H1 (cell line): ENCODE measurements around the gene CFAP161. TPM values are rescaled to one million over a fixed set of nuclear protein-coding genes. Genes with fewer than 3 reads are reported as not detected.

ENCODE experiments used
- CTCF ChIA-PET: fragments of 300-600 bp; sonication (Branson Sonifier 250); formaldehyde crosslinking; loops from one replicate; lab custom pipeline; 2021; ENCODE audit not compliant: partially characterized antibody; lab: Charles Lee
- POLR2A ChIA-PET: fragments of 300-600 bp; sonication (Branson Sonifier 250); formaldehyde crosslinking; loops from one replicate; lab custom pipeline; 2021; ENCODE audit warnings: inconsistent platforms; ENCODE audit not compliant: partially characterized antibody; lab: Charles Lee
- DNase-seq, 2 experiments: peaks; one replicate each; pipeline versions ENCODE4 v3.0.0 to v3.0.0-alpha.2; 2010 to 2022; ENCODE audit warnings: low spot score in 2 of 2, low read depth in 1 of 2, mixed read lengths in 1 of 2
- FAIRE-seq: peaks from 2 replicates; lab custom pipeline; 2011; peaks lifted over from hg19 to GRCh38; lab: Jason Lieb, UNC
- H2AFZ ChIP-seq: 2 replicates; pipeline ENCODE4 v1.8.1; 2012; ENCODE audit warnings: low read length, inconsistent platforms
- H2AK5ac ChIP-seq: 2 replicates; pipeline ENCODE4 v1.6.1; 2013; ENCODE audit warnings: low read depth, low read length
- H2BK120ac ChIP-seq: replicated peaks from 2 replicates; pipeline ENCODE3; 2013; ENCODE audit warnings: low read depth, low read length, inconsistent platforms
- H2BK12ac ChIP-seq: 2 replicates; pipeline ENCODE4 v1.6.1; 2013; ENCODE audit warnings: low read depth, low read length
- H2BK15ac ChIP-seq: 2 replicates; pipeline ENCODE4 v1.6.1; 2013; ENCODE audit warnings: low read length
- H2BK20ac ChIP-seq: 2 replicates; pipeline ENCODE4 v1.6.1; 2013; ENCODE audit warnings: low read length
- H2BK5ac ChIP-seq: 2 replicates; pipeline ENCODE4 v1.6.1; 2013; ENCODE audit warnings: low read depth, low read length
- H3K14ac ChIP-seq: 2 replicates; pipeline ENCODE4 v1.6.1; 2013; ENCODE audit warnings: inconsistent platforms; ENCODE audit not compliant: insufficient read length
- H3K18ac ChIP-seq: 2 replicates; pipeline ENCODE4 v1.6.1; 2013; ENCODE audit warnings: low read length; ENCODE audit errors: extremely low read depth
- H3K23ac ChIP-seq: 2 replicates; pipeline ENCODE4 v1.6.1; 2013; ENCODE audit warnings: inconsistent platforms; ENCODE audit not compliant: insufficient read length
- H3K23me2 ChIP-seq: 2 replicates; pipeline ENCODE4 v1.6.1; 2013; ENCODE audit warnings: low read depth, low read length
- H3K27ac ChIP-seq: 2 replicates; pipeline ENCODE4 v1.6.1; 2011; ENCODE audit warnings: low read depth, low read length, inconsistent platforms
- H3K27me3 ChIP-seq, 4 experiments: replicated peaks in 1 of 4; 1 replicate in 1 of 4; 2 replicates in 3 of 4; pipeline versions ENCODE4 v1.6.1 to v1.8.1; 2011 to 2013; ENCODE audit warnings: low read length in 3 of 4, mild to moderate bottlenecking in 3 of 4, inconsistent platforms in 2 of 4, mixed read lengths in 2 of 4, moderate library complexity in 1 of 4; ENCODE audit not compliant: control insufficient read depth in 3 of 4, insufficient read depth in 3 of 4; ENCODE audit errors: extremely low read depth in 1 of 4
- H3K36me3 ChIP-seq, 4 experiments: 2 replicates each; pipeline versions ENCODE4 v1.6.1 to v1.8.1; 2011 to 2013; ENCODE audit warnings: mild to moderate bottlenecking in 4 of 4, low read length in 3 of 4, moderate library complexity in 2 of 4, control low read depth in 1 of 4, inconsistent platforms in 1 of 4; ENCODE audit not compliant: insufficient read depth in 4 of 4, control insufficient read depth in 2 of 4
- H3K4ac ChIP-seq: replicated peaks from 2 replicates; pipeline ENCODE3; 2013; ENCODE audit warnings: low read length, low read depth, mixed read lengths, inconsistent platforms; ENCODE audit not compliant: insufficient read length
- H3K4me1 ChIP-seq, 4 experiments: replicated peaks in 1 of 4; 1 replicate in 1 of 4; 2 replicates in 3 of 4; pipeline versions ENCODE4 v1.6.1 to v1.8.1; 2011 to 2013; ENCODE audit warnings: low read length in 3 of 4, inconsistent platforms in 2 of 4, mixed read lengths in 1 of 4; ENCODE audit not compliant: insufficient read depth in 4 of 4, control insufficient read depth in 3 of 4
- H3K4me2 ChIP-seq, 2 experiments: 2 replicates each; pipeline versions ENCODE4 v1.6.1 to v1.8.1; 2011 to 2013; ENCODE audit warnings: low read depth in 2 of 2, low read length in 2 of 2, control low read depth in 1 of 2, inconsistent platforms in 1 of 2, mild to moderate bottlenecking in 1 of 2; ENCODE audit not compliant: insufficient read depth in 1 of 2
- H3K4me3 ChIP-seq, 4 experiments: fragments of 200-600, 300-600 bp in 1 of 4; sonication (generic), shearing (Covaris generic), sonication (Bioruptor Twin) in 1 of 4; 2 replicates each; pipeline versions ENCODE4 v1.5.1 to v1.8.1; 2011 to 2016; ENCODE audit warnings: low read length in 4 of 4, low read depth in 3 of 4, control low read depth in 2 of 4, inconsistent platforms in 2 of 4, mild to moderate bottlenecking in 2 of 4, mixed read lengths in 1 of 4, moderate library complexity in 1 of 4; ENCODE audit not compliant: insufficient read depth in 2 of 4; ENCODE audit errors: extremely low read depth in 1 of 4
- H3K56ac ChIP-seq: replicated peaks from 2 replicates; pipeline ENCODE3; 2013; ENCODE audit warnings: low read depth, mild to moderate bottlenecking, mixed read lengths, low read length, inconsistent platforms; ENCODE audit not compliant: insufficient read length
- H3K79me1 ChIP-seq: 2 replicates; pipeline ENCODE4 v1.6.1; 2013; ENCODE audit warnings: low read depth, low read length, control low read depth
- H3K79me2 ChIP-seq, 2 experiments: 2 replicates each; pipeline versions ENCODE4 v1.6.1 to v1.8.1; 2012 to 2013; ENCODE audit warnings: low read length in 2 of 2, mild to moderate bottlenecking in 2 of 2, inconsistent platforms in 1 of 2; ENCODE audit not compliant: insufficient read depth in 2 of 2, control insufficient read depth in 1 of 2
- H3K9ac ChIP-seq, 4 experiments: replicated peaks in 1 of 4; 1 replicate in 1 of 4; 2 replicates in 3 of 4; pipeline versions ENCODE4 v1.6.1 to v1.8.1; 2011 to 2013; ENCODE audit warnings: low read depth in 3 of 4, low read length in 3 of 4, control low read depth in 2 of 4, mild to moderate bottlenecking in 2 of 4, moderate library complexity in 2 of 4, inconsistent platforms in 1 of 4; ENCODE audit errors: extremely low read depth in 1 of 4
- H3K9me3 ChIP-seq, 2 experiments: 2 replicates each; pipeline versions ENCODE4 v1.6.1 to v1.8.1; 2012 to 2013; ENCODE audit warnings: mild to moderate bottlenecking in 2 of 2, moderate library complexity in 2 of 2, control low read depth in 1 of 2, inconsistent platforms in 1 of 2, low read depth in 1 of 2, low read length in 1 of 2, mixed read lengths in 1 of 2; ENCODE audit not compliant: insufficient read depth in 2 of 2
- H4K20me1 ChIP-seq, 2 experiments: replicated peaks in 1 of 2; 2 replicates each; pipeline versions ENCODE3 to v1.8.1; 2011 to 2013; ENCODE audit warnings: inconsistent platforms in 2 of 2, low read length in 2 of 2, mild to moderate bottlenecking in 1 of 2; ENCODE audit not compliant: insufficient read depth in 2 of 2, control insufficient read depth in 1 of 2
- H4K5ac ChIP-seq: 2 replicates; pipeline ENCODE4 v1.6.1; 2013; ENCODE audit warnings: low read length, low read depth, mixed read lengths, inconsistent platforms; ENCODE audit not compliant: insufficient read length
- H4K8ac ChIP-seq: 2 replicates; pipeline ENCODE4 v1.8.0; 2013; ENCODE audit warnings: mild to moderate bottlenecking, moderate library complexity, low read length, inconsistent platforms; ENCODE audit not compliant: insufficient read depth; ENCODE audit errors: extremely low read depth
- H4K91ac ChIP-seq: replicated peaks from 2 replicates; pipeline ENCODE3; 2013; ENCODE audit warnings: low read length, mixed read lengths, inconsistent platforms; ENCODE audit not compliant: insufficient read length
- CHD2 ChIP-seq: IDR thresholded peaks from 2 replicates; pipeline ENCODE4 v1.6.1; 2012; ENCODE audit warnings: low read length, improper control_type of control experiment
- GTF2F1 ChIP-seq: IDR thresholded peaks from 2 replicates; pipeline ENCODE4 v1.6.1; 2012; ENCODE audit warnings: low read depth, low read length, improper control_type of control experiment, borderline replicate concordance
- HDAC2 ChIP-seq, 2 experiments: fragments of 300-600 bp in 1 of 2; sonication (generic) in 1 of 2; IDR thresholded peaks; 2 replicates each; pipeline ENCODE4 v1.6.1; 2011 to 2012; ENCODE audit warnings: low read depth in 2 of 2, low read length in 2 of 2, mild to moderate bottlenecking in 2 of 2, moderate library complexity in 2 of 2, borderline replicate concordance in 1 of 2, inconsistent platforms in 1 of 2
- JUN ChIP-seq: IDR thresholded peaks from 2 replicates; pipeline ENCODE4 v1.6.1; 2011; ENCODE audit warnings: low read depth, mild to moderate bottlenecking, improper control_type of control experiment, low read length
- POLR2AphosphoS5 ChIP-seq: IDR thresholded peaks from 2 replicates; pipeline ENCODE4 v1.6.1; 2011; ENCODE audit warnings: low read depth, low read length
- RBBP5 ChIP-seq: IDR thresholded peaks from 2 replicates; pipeline ENCODE4 v1.7.1; 2012; ENCODE audit warnings: low read depth, mild to moderate bottlenecking, inconsistent platforms, low read length, moderate library complexity, borderline replicate concordance
- RNF2 ChIP-seq: fragments of 200-900, 300-1000 bp; sonication (generic); IDR thresholded peaks from 2 replicates; pipeline ENCODE4 v1.7.1; 2016; ENCODE audit warnings: borderline replicate concordance, low read depth, mild to moderate bottlenecking, antibody characterized with exemption, low read length; ENCODE audit not compliant: poor library complexity, severe bottlenecking; ENCODE audit errors: missing control alignments
- TEAD4 ChIP-seq: IDR thresholded peaks from 2 replicates; pipeline ENCODE4 v1.6.1; 2012; ENCODE audit warnings: low read depth, low read length, inconsistent platforms, mixed read lengths
- YY1 ChIP-seq: IDR thresholded peaks from 2 replicates; pipeline ENCODE4 v1.6.1; 2011; ENCODE audit warnings: low read depth, mild to moderate bottlenecking, low read length
- WGBS, 2 experiments: shearing (Covaris generic) in 1 of 2; methylation state at CpG; one replicate each; pipeline versions ENCODE4 v1.1.6 to v1.1.7; 2013 to 2015; ENCODE audit warnings: low lambda C conversion rate in 2 of 2, mixed read lengths in 2 of 2, inconsistent platforms in 1 of 2, low coverage in 1 of 2, missing lambda C conversion rate in 1 of 2; ENCODE audit not compliant: insufficient replicate concordance in 2 of 2, insufficient coverage in 1 of 2, insufficient read length in 1 of 2; ENCODE audit errors: extremely low coverage in 1 of 2, missing lambda C conversion rate in 1 of 2; 5-methylcytosine and 5-hydroxymethylcytosine counted together
- polyA plus RNA-seq, 7 experiments: library from polyadenylated mRNA; depleted of rRNA in 3 of 7; stranded (reverse) in 5 of 7; unstranded in 2 of 7; fragments of >200 nt in 5 of 7; fragments of 200-250 nt in 2 of 7; gene quantifications; 1 replicate in 5 of 7; 2 replicates in 1 of 7; 4 replicates in 1 of 7; pipeline versions ENCODE4 v1.2.1 to v1.2.3, GENCODE V29; 2011 to 2013; ENCODE audit warnings: missing spikeins in 2 of 7, mixed read lengths in 2 of 7
- total RNA-seq: library from RNA; stranded (reverse); fragmentation: NEBNext Ultra II Directional; extraction: Animal tissue kit (Norgen Biotek cat#: 25700); gene quantifications from 2 replicates; pipeline ENCODE4 v1.2.1, GENCODE V29; 2021
- TF ChIP-seq, protein P1 (sequence below), 3 experiments: IDR thresholded peaks; 1 replicate in 2 of 3; 2 replicates in 1 of 3; pipeline versions ENCODE4 v1.5.1 to v1.6.1; 2011; ENCODE audit warnings: low read length in 3 of 3, mild to moderate bottlenecking in 3 of 3, inconsistent platforms in 2 of 3, low read depth in 1 of 3, moderate library complexity in 1 of 3; ENCODE audit not compliant: insufficient read depth in 1 of 3; ENCODE audit errors: control extremely low read depth in 1 of 3

CFAP161 gene
- total and polyA plus RNA-seq, 2 of the 8 experiments (the other 6 are each of a cell fraction or from before 2014, with no cell fraction given), result 0.05 TPM; not detected in 1

DNA sequence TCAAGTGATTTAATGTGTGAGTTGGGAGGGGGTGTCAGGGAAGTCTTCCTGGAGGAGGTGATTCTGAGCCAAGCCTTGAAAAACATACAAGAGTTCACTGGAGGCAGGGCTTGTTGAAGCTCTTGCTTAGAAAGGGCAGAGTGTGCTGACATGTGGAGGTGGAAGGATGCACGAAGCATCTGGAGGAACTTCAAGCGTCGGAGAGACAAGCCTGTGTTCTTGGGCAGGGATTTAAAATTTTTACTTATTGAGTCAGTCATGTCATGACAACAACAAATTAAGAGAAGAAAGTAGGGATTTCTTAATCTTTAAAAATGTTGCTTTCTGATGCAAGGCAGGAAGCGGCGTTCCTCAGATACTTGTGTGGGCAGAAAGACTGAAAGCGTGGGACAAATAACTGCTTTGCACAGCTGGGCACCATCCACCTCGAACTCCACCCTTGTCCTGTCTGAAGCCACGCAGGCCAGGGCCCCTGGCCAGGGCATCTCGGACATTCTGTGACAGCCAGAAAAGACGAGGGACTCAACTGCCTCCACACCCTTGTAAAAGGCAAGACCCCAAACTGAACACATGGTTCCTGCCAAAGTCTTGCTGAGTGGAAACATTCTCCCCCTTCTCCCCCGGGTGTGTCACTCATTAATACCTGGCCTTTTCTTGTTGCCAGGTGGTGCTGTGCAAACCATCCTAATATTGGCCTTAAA is 55.7 kb downstream of the CFAP161 start:
- H3K36me3 ChIP-seq, result no peaks in the 10 kb centered on the region
- no peak overlapping the region for H2BK12ac ChIP-seq
- H3K27ac ChIP-seq, result no peak overlapping the region
- no peak overlapping the region for H3K23ac ChIP-seq
- H3K27me3 ChIP-seq, result no peaks in the 10 kb centered on the region
- H3K79me1 ChIP-seq, result no peaks in the 10 kb centered on the region
- H2AFZ ChIP-seq, result no peak overlapping the region
- H4K91ac ChIP-seq, result no peak overlapping the region
- H2BK20ac ChIP-seq, result no peak overlapping the region
- FAIRE-seq (no peak), DNase-seq (peak in 1 of 2 experiments; percentile 34)
- ChIA-PET CTCF (interaction anchor here (0.6 to 3.5 kb wide), 3 partner anchors 76 to 91 kb away, joined by 4 to 14 read pairs (median 6); no protein-coding TSS in a partner anchor), POLR2A (no interaction called here)
- H2BK120ac ChIP-seq, result no peak overlapping the region
- no peak overlapping the region for H3K18ac ChIP-seq
- H3K9me3 ChIP-seq, result no peaks in the 10 kb centered on the region
- no peak overlapping the region for H4K5ac ChIP-seq
- H3K4me3 ChIP-seq, result no peak overlapping the region
- H4K20me1 ChIP-seq, result no peaks in the 10 kb centered on the region
- no peaks in the 10 kb centered on the region for H3K23me2 ChIP-seq
- 91% methylated on average over 11 of the region's 11 CpGs; no CpG with 5 or more reads in 1 of the 2 experiments for WGBS, 2 experiments
- no peak overlapping the region for H3K4me2 ChIP-seq
- no peaks in the 10 kb centered on the region for H3K79me2 ChIP-seq
- no peaks in the 10 kb centered on the region; a peak in 1 of 7 replicates for H3K4me1 ChIP-seq
- no peak overlapping the region; the same call in 1 of the 2 replicates for H2BK15ac ChIP-seq
- no peak overlapping the region for H2AK5ac ChIP-seq
- no peak overlapping the region for H3K4ac ChIP-seq
- H4K8ac ChIP-seq, result no peak overlapping the region
- H2BK5ac ChIP-seq, result no peak overlapping the region
- no peak overlapping the region for H3K14ac ChIP-seq
- no peak overlapping the region for H3K9ac ChIP-seq
- H3K56ac ChIP-seq, result no peak overlapping the region
- TF ChIP-seq HDAC2 (IDR thresholded peaks at IDR 0.05; ENCODE audit: borderline replicate concordance in 1 of 2, low read depth in 2 of 2, low read length in 2 of 2) (no peak), RBBP5 (no peak), YY1 (no peak), TEAD4 (no peak), RNF2 (no peak), GTF2F1 (no peak), JUN (no peak), POLR2AphosphoS5 (no peak), CHD2 (no peak)
- TF ChIP-seq, protein P1, sequence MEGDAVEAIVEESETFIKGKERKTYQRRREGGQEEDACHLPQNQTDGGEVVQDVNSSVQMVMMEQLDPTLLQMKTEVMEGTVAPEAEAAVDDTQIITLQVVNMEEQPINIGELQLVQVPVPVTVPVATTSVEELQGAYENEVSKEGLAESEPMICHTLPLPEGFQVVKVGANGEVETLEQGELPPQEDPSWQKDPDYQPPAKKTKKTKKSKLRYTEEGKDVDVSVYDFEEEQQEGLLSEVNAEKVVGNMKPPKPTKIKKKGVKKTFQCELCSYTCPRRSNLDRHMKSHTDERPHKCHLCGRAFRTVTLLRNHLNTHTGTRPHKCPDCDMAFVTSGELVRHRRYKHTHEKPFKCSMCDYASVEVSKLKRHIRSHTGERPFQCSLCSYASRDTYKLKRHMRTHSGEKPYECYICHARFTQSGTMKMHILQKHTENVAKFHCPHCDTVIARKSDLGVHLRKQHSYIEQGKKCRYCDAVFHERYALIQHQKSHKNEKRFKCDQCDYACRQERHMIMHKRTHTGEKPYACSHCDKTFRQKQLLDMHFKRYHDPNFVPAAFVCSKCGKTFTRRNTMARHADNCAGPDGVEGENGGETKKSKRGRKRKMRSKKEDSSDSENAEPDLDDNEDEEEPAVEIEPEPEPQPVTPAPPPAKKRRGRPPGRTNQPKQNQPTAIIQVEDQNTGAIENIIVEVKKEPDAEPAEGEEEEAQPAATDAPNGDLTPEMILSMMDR (IDR thresholded peaks at IDR 0.05; ENCODE audit: control extremely low read depth in 1 of 3, insufficient read depth in 1 of 3, low read depth in 1 of 3, low read length in 3 of 3), result no peak
